ENCODE measurements around the gene NFXL1.

GRCh38 chr4:47939456-47939855 is 25.1 kb upstream of the NFXL1 start:
- TF ChIP-seq POLR2A (IDR thresholded peaks at IDR 0.05) = no peak
- TF ChIP-seq, protein P1, sequence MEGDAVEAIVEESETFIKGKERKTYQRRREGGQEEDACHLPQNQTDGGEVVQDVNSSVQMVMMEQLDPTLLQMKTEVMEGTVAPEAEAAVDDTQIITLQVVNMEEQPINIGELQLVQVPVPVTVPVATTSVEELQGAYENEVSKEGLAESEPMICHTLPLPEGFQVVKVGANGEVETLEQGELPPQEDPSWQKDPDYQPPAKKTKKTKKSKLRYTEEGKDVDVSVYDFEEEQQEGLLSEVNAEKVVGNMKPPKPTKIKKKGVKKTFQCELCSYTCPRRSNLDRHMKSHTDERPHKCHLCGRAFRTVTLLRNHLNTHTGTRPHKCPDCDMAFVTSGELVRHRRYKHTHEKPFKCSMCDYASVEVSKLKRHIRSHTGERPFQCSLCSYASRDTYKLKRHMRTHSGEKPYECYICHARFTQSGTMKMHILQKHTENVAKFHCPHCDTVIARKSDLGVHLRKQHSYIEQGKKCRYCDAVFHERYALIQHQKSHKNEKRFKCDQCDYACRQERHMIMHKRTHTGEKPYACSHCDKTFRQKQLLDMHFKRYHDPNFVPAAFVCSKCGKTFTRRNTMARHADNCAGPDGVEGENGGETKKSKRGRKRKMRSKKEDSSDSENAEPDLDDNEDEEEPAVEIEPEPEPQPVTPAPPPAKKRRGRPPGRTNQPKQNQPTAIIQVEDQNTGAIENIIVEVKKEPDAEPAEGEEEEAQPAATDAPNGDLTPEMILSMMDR (IDR thresholded peaks at IDR 0.05) = no peak
